Cardiac fibroblast (primary cell): Measurements from ENCODE around the gene BRICD5.
A peak's percentile ranks its signal among the peaks of the same experiment; 100 is the strongest.

Experiments used
- DNase-seq, 2 donors: peaks; one replicate each; pipeline versions ENCODE4 v3.0.0 to v3.0.0-alpha.2; 2010; ENCODE audit warnings: low read depth in 2 of 2
- H3K4me3 ChIP-seq, 2 donors: replicated peaks in 1 of 2; 1 replicate in 1 of 2; 2 replicates in 1 of 2; pipeline ENCODE4 v1.5.1; 2011; ENCODE audit warnings: low read depth in 2 of 2, low read length in 2 of 2, mild to moderate bottlenecking in 2 of 2, moderate library complexity in 1 of 2
- CTCF ChIP-seq: IDR thresholded peaks from one replicate; pipeline ENCODE4 v1.5.1; 2011; ENCODE audit warnings: low read depth, mild to moderate bottlenecking, low read length, inconsistent platforms

The BRICD5 gene

GRCh38 chr16:2208308-2208707 lies 2.4 kb downstream of the BRICD5 start:
- H3K4me3 ChIP-seq, result no peak overlapping the region

GRCh38 chr16:2207872-2208271 lies 2.8 kb downstream of the BRICD5 start:
- DNase-seq, result no peak
- no peak overlapping the region for H3K4me3 ChIP-seq
- TF ChIP-seq CTCF, result no peak

More at GRCh38 chr16:2208308-2208707, 2.4 kb downstream of the BRICD5 start:
- no peak for TF ChIP-seq CTCF
- no peak for DNase-seq

- no peak for TF ChIP-seq CTCF
- no peak overlapping the region for H3K4me3 ChIP-seq
- no peak for DNase-seq
Measured at GRCh38 chr16:2206780-2207433, 3.8 kb downstream of the BRICD5 start.

GRCh38 chr16:2206420-2206779 lies 4.3 kb downstream of the BRICD5 start:
- no peak for DNase-seq
- H3K4me3 ChIP-seq, result peak overlapping the region; percentile 81 to 96
- TF ChIP-seq CTCF, result no peak

- no peak for TF ChIP-seq CTCF
- no peak for DNase-seq
- peak overlapping the region; percentile 81 to 96 for H3K4me3 ChIP-seq
Measured at GRCh38 chr16:2205967-2206313, 4.7 kb downstream of the BRICD5 start.

GRCh38 chr16:2205104-2205966 lies 5.3 kb downstream of the BRICD5 start, which contains the start of gene MLST8:
MLST8 (plus strand) TSS chr16:2205454; CDS start chr16:2206086, 632 bp downstream.
- peak; percentile 91 to 92 for DNase-seq
- TF ChIP-seq CTCF, result no peak
- peak within 1 kb of the TSS; percentile 81 to 96 for H3K4me3 ChIP-seq
